Testis (tissue), 3 donors: ENCODE results near the gene SLC16A9. TPM values are rescaled to one million over a fixed set of nuclear protein-coding genes. Genes with fewer than 3 reads are reported as not detected.

Experiments
- DNase-seq: peaks from one replicate; pipeline ENCODE4 v3.0.0-alpha.2; 2019
- H3K27ac ChIP-seq, 2 donors: fragments of 200-600 bp; sonication (generic); one replicate each; pipeline ENCODE4 v1.5.1; 2019
- H3K27me3 ChIP-seq: fragments of 200-600 bp; sonication (generic); one replicate; pipeline ENCODE4 v1.5.1; 2019
- H3K36me3 ChIP-seq: fragments of 200-600 bp; sonication (generic); one replicate; pipeline ENCODE4 v1.5.1; 2017; ENCODE audit warnings: low read depth; ENCODE audit errors: missing control alignments
- H3K4me1 ChIP-seq: fragments of 200-600 bp; sonication (generic); one replicate; pipeline ENCODE4 v1.5.1; 2019
- H3K4me3 ChIP-seq, 2 donors: fragments of 200-600 bp; sonication (generic); one replicate each; pipeline ENCODE4 v1.5.1; 2017 to 2019
- H3K9me3 ChIP-seq: fragments of 200-600 bp; sonication (generic); one replicate; pipeline ENCODE4 v1.5.1; 2017
- POLR2A ChIP-seq: fragments of 450-650 bp; IDR thresholded peaks from one replicate; pipeline ENCODE4 v1.6.1; 2017; ENCODE audit warnings: antibody characterized with exemption, mild to moderate bottlenecking, moderate library complexity
- WGBS, 2 donors: methylation state at CpG; one replicate each; pipeline ENCODE4 v1.1.5; 2018; 5-methylcytosine and 5-hydroxymethylcytosine counted together
- intact Hi-C: fragments of 100-400 bp; cut with DNase I; formaldehyde crosslinking; loops from one replicate; pipeline ENCODE4 v1.15.1; 2023; ENCODE audit warnings: low total_unique reads
- polyA plus RNA-seq: library from polyadenylated mRNA; stranded (reverse); fragments of 350-450 nt; fragmentation: Illumina TruSeq; extraction: RNeasy Lipid Tissue Mini Kit (QIAGEN cat#74804); gene quantifications from one replicate; pipeline ENCODE4 v1.2.3, GENCODE V29; 2014; ENCODE audit warnings: low read depth, low replicate concordance; ENCODE audit not compliant: insufficient read depth
- total RNA-seq, 2 donors: library from RNA; depleted of rRNA; stranded (reverse); fragments of >200 nt; gene quantifications; one replicate each; pipeline ENCODE4 v1.2.3, GENCODE V29; 2016
- TF ChIP-seq, protein P1 (sequence below), 3 experiments: fragments of 450-650 bp in 2 of 3; fragments of 200-600 bp in 1 of 3; sonication (generic) in 1 of 3; IDR thresholded peaks; one replicate each; pipeline ENCODE4 v1.5.1; 2016 to 2019; ENCODE audit warnings: antibody characterized with exemption in 3 of 3, mild to moderate bottlenecking in 2 of 3, moderate library complexity in 1 of 3

The SLC16A9 gene
- total and polyA plus RNA-seq, 3 donors from 2014 or later, result 3.8 to 9.8 (median 4.0) TPM

- Histone ChIP-seq H3K27me3 (no peaks in the 10 kb centered on the region), H3K4me1 (no peaks in the 10 kb centered on the region), H3K9me3 (no peaks in the 10 kb centered on the region), H3K4me3 (no peak overlapping the region), H3K27ac (no peak overlapping the region), H3K36me3 (no peaks in the 10 kb centered on the region)
- 40 to 48% methylated on average over 3 of the region's 3 CpGs for WGBS, 2 donors
- intact Hi-C loops, result no loop called here
- no peak for DNase-seq
- TF ChIP-seq POLR2A, result no peak
- TF ChIP-seq, protein P1, sequence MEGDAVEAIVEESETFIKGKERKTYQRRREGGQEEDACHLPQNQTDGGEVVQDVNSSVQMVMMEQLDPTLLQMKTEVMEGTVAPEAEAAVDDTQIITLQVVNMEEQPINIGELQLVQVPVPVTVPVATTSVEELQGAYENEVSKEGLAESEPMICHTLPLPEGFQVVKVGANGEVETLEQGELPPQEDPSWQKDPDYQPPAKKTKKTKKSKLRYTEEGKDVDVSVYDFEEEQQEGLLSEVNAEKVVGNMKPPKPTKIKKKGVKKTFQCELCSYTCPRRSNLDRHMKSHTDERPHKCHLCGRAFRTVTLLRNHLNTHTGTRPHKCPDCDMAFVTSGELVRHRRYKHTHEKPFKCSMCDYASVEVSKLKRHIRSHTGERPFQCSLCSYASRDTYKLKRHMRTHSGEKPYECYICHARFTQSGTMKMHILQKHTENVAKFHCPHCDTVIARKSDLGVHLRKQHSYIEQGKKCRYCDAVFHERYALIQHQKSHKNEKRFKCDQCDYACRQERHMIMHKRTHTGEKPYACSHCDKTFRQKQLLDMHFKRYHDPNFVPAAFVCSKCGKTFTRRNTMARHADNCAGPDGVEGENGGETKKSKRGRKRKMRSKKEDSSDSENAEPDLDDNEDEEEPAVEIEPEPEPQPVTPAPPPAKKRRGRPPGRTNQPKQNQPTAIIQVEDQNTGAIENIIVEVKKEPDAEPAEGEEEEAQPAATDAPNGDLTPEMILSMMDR (IDR thresholded peaks at IDR 0.05), result no peak
Measured at GRCh38 chr10:59695637-59696036, 14.0 kb downstream of the SLC16A9 start.

DNA sequence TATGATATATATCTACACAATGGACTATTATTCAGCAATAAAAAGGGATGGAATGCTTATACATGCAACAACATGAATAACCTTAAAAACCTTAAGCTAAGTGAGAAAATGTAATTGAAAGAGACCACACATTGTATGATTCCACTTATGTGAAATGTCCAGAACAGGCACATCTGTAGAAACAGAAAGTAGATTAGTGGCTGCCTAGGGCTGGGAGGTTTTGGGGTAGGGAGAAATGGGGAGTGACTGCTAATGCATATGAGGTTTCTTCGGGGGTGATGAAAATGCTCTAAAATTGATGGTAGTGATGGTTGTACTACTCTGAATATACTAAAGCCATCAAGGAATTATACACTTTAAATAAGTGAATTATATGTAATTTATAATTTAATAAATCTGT, 14.7 kb downstream of the SLC16A9 start:
- Histone ChIP-seq H3K4me3 (no peak overlapping the region), H3K27me3 (no peaks in the 10 kb centered on the region), H3K36me3 (no peaks in the 10 kb centered on the region), H3K9me3 (no peaks in the 10 kb centered on the region), H3K4me1 (no peaks in the 10 kb centered on the region), H3K27ac (no peak overlapping the region)
- intact Hi-C loops, result no loop called here
- WGBS, 2 donors, result 68 to 85% methylated on average over 1 of the region's 1 CpG
- no peak for TF ChIP-seq POLR2A
- TF ChIP-seq, protein P1 (IDR thresholded peaks at IDR 0.05), result no peak
- no peak for DNase-seq

DNA sequence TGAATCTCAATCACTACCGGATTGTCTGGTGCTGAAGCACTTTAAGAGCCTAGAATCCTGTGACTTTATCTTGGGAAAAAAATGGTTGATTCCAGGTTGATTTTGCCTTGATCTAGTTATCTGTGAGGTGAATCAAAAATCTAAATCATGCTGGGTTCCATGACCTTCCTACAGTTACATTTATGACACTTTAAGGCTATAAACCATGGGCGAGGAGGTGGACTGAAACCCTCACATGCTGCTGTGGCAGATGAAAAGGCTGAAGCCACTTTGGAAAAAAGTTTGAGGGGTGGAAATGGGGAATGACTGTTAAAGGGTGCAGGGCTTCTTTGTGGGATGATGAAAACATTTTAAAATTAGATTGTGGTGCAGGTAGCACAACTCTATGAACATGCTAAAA, 17.5 kb downstream of the SLC16A9 start:
- no peaks in the 10 kb centered on the region for H3K4me1 ChIP-seq
- H3K4me3 ChIP-seq, result no peak overlapping the region
- no peaks in the 10 kb centered on the region for H3K27me3 ChIP-seq
- DNase-seq, result no peak
- no peaks in the 10 kb centered on the region for H3K9me3 ChIP-seq
- H3K27ac ChIP-seq, result no peak overlapping the region
- TF ChIP-seq, protein P1 (IDR thresholded peaks at IDR 0.05), result no peak
- TF ChIP-seq POLR2A, result no peak
- no peaks in the 10 kb centered on the region for H3K36me3 ChIP-seq
- intact Hi-C loops, result no loop called here
- WGBS, 2 donors, result 85 to 92% methylated on average over 2 of the region's 2 CpGs

DNA sequence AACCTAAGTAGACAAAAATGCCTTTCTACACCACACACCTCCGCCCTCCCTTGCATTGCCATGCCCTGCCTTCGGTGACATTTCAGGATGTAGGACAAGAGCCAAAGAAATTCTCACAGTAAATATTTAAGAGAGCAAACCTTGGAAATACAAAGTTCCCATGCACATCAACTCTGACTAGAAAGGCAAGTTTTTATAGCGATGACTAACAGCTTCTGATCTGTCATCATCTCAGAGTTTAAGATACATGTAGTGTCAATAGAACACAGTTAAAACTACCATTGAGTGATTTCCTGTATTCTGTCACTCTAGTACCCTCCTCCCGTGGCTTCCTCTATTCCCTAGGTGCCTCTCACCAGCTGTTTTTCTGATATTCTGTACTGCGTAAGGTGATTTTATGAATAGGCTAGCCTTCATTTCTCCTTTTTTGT, 20.7 kb downstream of the SLC16A9 start:
- WGBS, 2 donors, result 65 to 83% methylated on average over 5 of the region's 5 CpGs
- DNase-seq, result no peak
- Histone ChIP-seq H3K27me3 (no peaks in the 10 kb centered on the region), H3K4me1 (no peaks in the 10 kb centered on the region), H3K4me3 (no peak overlapping the region), H3K9me3 (no peaks in the 10 kb centered on the region), H3K36me3 (no peaks in the 10 kb centered on the region), H3K27ac (no peak overlapping the region)
- no peak for TF ChIP-seq POLR2A
- TF ChIP-seq, protein P1 (IDR thresholded peaks at IDR 0.05), result no peak
- intact Hi-C loops, result no loop called here

DNA sequence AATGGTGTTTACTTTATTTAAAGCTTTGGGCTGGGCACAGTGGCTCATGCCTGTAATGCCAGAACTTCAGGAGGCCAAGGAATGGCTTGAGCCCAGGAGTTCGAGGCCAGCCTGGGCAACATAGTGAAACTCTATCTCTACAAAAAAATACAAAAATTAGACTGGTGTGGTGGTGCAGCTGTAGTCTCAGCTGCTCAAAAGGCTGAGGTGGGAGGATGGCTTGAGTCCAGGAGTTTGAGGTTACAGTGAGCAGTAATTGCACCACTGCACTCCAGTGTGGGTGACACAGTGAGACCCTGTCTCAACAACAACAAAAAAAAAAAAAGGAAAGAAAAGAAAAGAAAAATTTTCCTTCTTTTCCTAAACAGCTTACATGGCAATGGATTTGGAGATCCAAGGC, 22.0 kb downstream of the SLC16A9 start:
- Histone ChIP-seq H3K36me3 (no peaks in the 10 kb centered on the region), H3K27me3 (no peaks in the 10 kb centered on the region), H3K9me3 (no peaks in the 10 kb centered on the region), H3K4me1 (no peaks in the 10 kb centered on the region), H3K27ac (no peak overlapping the region), H3K4me3 (no peak overlapping the region)
- no peak for TF ChIP-seq POLR2A
- TF ChIP-seq, protein P1 (IDR thresholded peaks at IDR 0.05), result no peak
- WGBS, 2 donors, result 87 to 93% methylated on average over 1 of the region's 1 CpG
- intact Hi-C loops, result no loop called here
- DNase-seq, result no peak
